PC-3 (cell line): ENCODE results near the gene CHAC2. TPM values are rescaled to one million over a fixed set of nuclear protein-coding genes. Genes with fewer than 3 reads are reported as not detected.

Experiments
- ATAC-seq: fragments of 200-7000 bp; cut with Tn5 transposase; 2 replicates; pipeline ENCODE4 v1.9.1; 2020; ENCODE audit warnings: mild to moderate bottlenecking, moderate library complexity
- BruUV-seq: library from RNA; stranded (reverse); fragments of 400-500 nt; replicated peaks from 2 replicates; lab custom pipeline; 2021; lab: Mats Ljungman, UMichigan
- CTCF ChIA-PET: fragments of 300-600 bp; sonication (Branson Sonifier 250); formaldehyde crosslinking; loops from one replicate; lab custom pipeline; 2022; ENCODE audit warnings: antibody characterized with exemption; lab: Charles Lee
- POLR2A ChIA-PET: fragments of 300-600 bp; sonication (Branson Sonifier 250); formaldehyde crosslinking; loops from one replicate; lab custom pipeline; 2022; ENCODE audit warnings: antibody characterized with exemption; ENCODE audit not compliant: unreplicated experiment; lab: Charles Lee
- DNase-seq: peaks from one replicate; pipeline ENCODE4 v3.0.0-alpha.2; 2015
- H2AFZ ChIP-seq: fragments of 300-600 bp; sonication (generic); 2 replicates; pipeline ENCODE4 v1.6.0; 2016; ENCODE audit warnings: antibody characterized with exemption, low read length
- H3F3A ChIP-seq: fragments of 300-600 bp; sonication (generic); one replicate; pipeline ENCODE4 v1.6.0; 2017; ENCODE audit warnings: antibody characterized with exemption, low read length, control low read depth, mild to moderate bottlenecking; ENCODE audit not compliant: unreplicated experiment
- H3K27ac ChIP-seq: fragments of 300-600 bp; sonication (generic); 2 replicates; pipeline ENCODE4 v1.5.1; 2016; ENCODE audit warnings: mild to moderate bottlenecking, low read length
- H3K27me3 ChIP-seq: fragments of 300-600 bp; sonication (generic); 2 replicates; pipeline ENCODE4 v1.6.1; 2016; ENCODE audit warnings: low read length, mixed read lengths
- H3K36me3 ChIP-seq: fragments of 300-600 bp; sonication (generic); 2 replicates; pipeline ENCODE4 v1.6.1; 2016; ENCODE audit warnings: low read depth, mixed run types, low read length, mixed read lengths
- H3K4me1 ChIP-seq: fragments of 300-600 bp; sonication (generic); 2 replicates; pipeline ENCODE4 v1.5.1; 2016; ENCODE audit warnings: low read length; ENCODE audit not compliant: insufficient read depth
- H3K4me2 ChIP-seq: fragments of 300-600 bp; sonication (generic); 2 replicates; pipeline ENCODE4 v1.6.0; 2016; ENCODE audit warnings: low read length
- H3K4me3 ChIP-seq: fragments of 300-600 bp; sonication (generic); 2 replicates; pipeline ENCODE4 v1.5.1; 2016; ENCODE audit warnings: mild to moderate bottlenecking, low read length, mixed read lengths
- H3K79me2 ChIP-seq: fragments of 300-600 bp; sonication (generic); 2 replicates; pipeline ENCODE4 v1.6.1; 2017; ENCODE audit warnings: low read length, mixed read lengths
- H3K9ac ChIP-seq: fragments of 300-600 bp; sonication (generic); 2 replicates; pipeline ENCODE4 v1.6.0; 2016; ENCODE audit warnings: mild to moderate bottlenecking, low read length
- H3K9me2 ChIP-seq: fragments of 300-600 bp; sonication (generic); replicated peaks from 2 replicates; pipeline ENCODE4 v1.6.1; 2016; ENCODE audit warnings: mixed run types, low read length, mixed read lengths
- H3K9me3 ChIP-seq: fragments of 300-600 bp; sonication (generic); 2 replicates; pipeline ENCODE4 v1.6.1; 2016; ENCODE audit warnings: low read length, mixed read lengths
- H4K20me1 ChIP-seq: fragments of 300-600 bp; sonication (generic); 2 replicates; pipeline ENCODE4 v1.6.1; 2016; ENCODE audit warnings: low read length, mixed read lengths
- CTCF ChIP-seq: fragments of 300-600 bp; sonication (generic); conservative IDR thresholded peaks from 2 replicates; pipeline ENCODE4 v1.5.1; 2017; ENCODE audit warnings: antibody characterized with exemption, low read depth, mild to moderate bottlenecking, low read length
- EZH2 ChIP-seq: fragments of 300-600 bp; sonication (generic); IDR thresholded peaks from one replicate; pipeline ENCODE4 v1.6.1; 2017; ENCODE audit warnings: antibody characterized with exemption, mild to moderate bottlenecking, low read length; ENCODE audit not compliant: unreplicated experiment
- EZH2phosphoT487 ChIP-seq: fragments of 300-600 bp; sonication (generic); IDR thresholded peaks from 2 replicates; pipeline ENCODE4 v1.6.1; 2018; ENCODE audit warnings: mild to moderate bottlenecking, antibody characterized with exemption, low read length, borderline replicate concordance
- intact Hi-C: fragments of 100-400 bp; cut with micrococcal nuclease; formaldehyde crosslinking; loops from 2 replicates; pipeline ENCODE4 v1.9.0; 2023
- total RNA-seq: library from RNA; depleted of rRNA; stranded (reverse); fragments of >200 nt; gene quantifications from 2 replicates; pipeline ENCODE4 v1.2.3, GENCODE V29; 2014

Gene CHAC2
- total RNA-seq, 1 experiment from 2014 or later: 16.0 TPM

DNA sequence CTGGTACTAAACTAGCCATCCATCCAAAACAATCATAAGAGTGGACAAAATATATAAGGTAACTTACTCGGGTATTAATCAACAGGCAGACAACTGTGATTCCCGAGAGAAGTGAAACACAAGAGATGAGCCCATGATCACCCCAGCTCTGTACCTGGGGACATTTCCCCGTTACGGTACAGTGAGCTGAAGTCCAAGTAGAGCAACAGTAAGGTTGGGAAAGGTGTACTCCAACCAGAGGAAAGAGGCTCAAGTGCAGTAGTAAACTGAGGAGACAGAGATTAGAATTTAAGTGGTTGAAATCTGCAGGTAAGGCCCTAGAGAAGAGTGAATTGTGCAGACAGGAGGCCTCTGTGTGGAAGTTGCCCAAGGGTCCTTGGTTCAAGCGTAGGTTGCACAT, 30.5 kb upstream of the CHAC2 start:
- ATAC-seq: no peak
- no peak overlapping the region for H2AFZ ChIP-seq
- no TSS peak for BruUV-seq
- no peak overlapping the region for H3K27ac ChIP-seq
- H3K4me1 ChIP-seq: no peaks in the 10 kb centered on the region
- ChIA-PET POLR2A (no interaction called here), CTCF (no interaction called here)
- no peaks in the 10 kb centered on the region for H3K27me3 ChIP-seq
- no peaks in the 10 kb centered on the region for H3K79me2 ChIP-seq
- no peaks in the 10 kb centered on the region for H3F3A ChIP-seq
- H3K4me3 ChIP-seq: no peak overlapping the region
- DNase-seq: no peak
- TF ChIP-seq EZH2phosphoT487 (no peak), CTCF (no peak), EZH2 (no peak)
- no peaks in the 10 kb centered on the region for H3K36me3 ChIP-seq
- intact Hi-C loops: no loop called here
- H3K9ac ChIP-seq: no peak overlapping the region
- no peaks in the 10 kb centered on the region for H3K9me2 ChIP-seq
- no peak overlapping the region for H3K4me2 ChIP-seq
- no peaks in the 10 kb centered on the region for H4K20me1 ChIP-seq
- H3K9me3 ChIP-seq: no peaks in the 10 kb centered on the region

- H2AFZ ChIP-seq: no peak overlapping the region
- ATAC-seq (no peak), DNase-seq (no peak)
- H3K4me1 ChIP-seq: no peaks in the 10 kb centered on the region
- no peaks in the 10 kb centered on the region for H3F3A ChIP-seq
- no peak overlapping the region for H3K4me2 ChIP-seq
- no peaks in the 10 kb centered on the region for H3K36me3 ChIP-seq
- BruUV-seq: no TSS peak
- H3K4me3 ChIP-seq: no peak overlapping the region
- ChIA-PET CTCF (no interaction called here), POLR2A (no interaction called here)
- no peaks in the 10 kb centered on the region for H4K20me1 ChIP-seq
- TF ChIP-seq EZH2 (no peak), CTCF (no peak), EZH2phosphoT487 (no peak)
- H3K9me2 ChIP-seq: no peaks in the 10 kb centered on the region
- no peaks in the 10 kb centered on the region for H3K9me3 ChIP-seq
- intact Hi-C loops: no loop called here
- H3K27ac ChIP-seq: no peak overlapping the region
- no peaks in the 10 kb centered on the region for H3K79me2 ChIP-seq
- H3K27me3 ChIP-seq: no peaks in the 10 kb centered on the region
- H3K9ac ChIP-seq: no peak overlapping the region
Observed at GRCh38 chr2:53739032-53739431, 28.6 kb upstream of the CHAC2 start.

- no peaks in the 10 kb centered on the region for H3K79me2 ChIP-seq
- no peaks in the 10 kb centered on the region for H3K9me2 ChIP-seq
- no peak overlapping the region for H2AFZ ChIP-seq
- ChIA-PET CTCF (no interaction called here), POLR2A (no interaction called here)
- no TSS peak for BruUV-seq
- intact Hi-C loops: loop anchor here (1.0 to 2.0 kb wide), 2 partner anchors 317 to 538 kb away; no protein-coding TSS in a partner anchor
- no peak overlapping the region for H3K27ac ChIP-seq
- H3K9ac ChIP-seq: no peak overlapping the region
- no peaks in the 10 kb centered on the region for H3K9me3 ChIP-seq
- H3K4me3 ChIP-seq: no peak overlapping the region
- TF ChIP-seq CTCF: peak; percentile 68
- TF ChIP-seq EZH2: no peak
- TF ChIP-seq EZH2phosphoT487: no peak
- H4K20me1 ChIP-seq: no peaks in the 10 kb centered on the region
- no peaks in the 10 kb centered on the region for H3K27me3 ChIP-seq
- H3K36me3 ChIP-seq: no peaks in the 10 kb centered on the region
- DNase-seq: peak; percentile 49
- H3K4me2 ChIP-seq: no peak overlapping the region
- ATAC-seq: no peak
- 0 out of 2 replicates have a peak, but pooled peaks cover 4% of the 10 kb centered on the region for H3K4me1 ChIP-seq
- H3F3A ChIP-seq: no peaks in the 10 kb centered on the region
Observed at GRCh38 chr2:53740170-53740569, 27.4 kb upstream of the CHAC2 start.
